Osteoblast (primary cell): ENCODE measurements around the gene ALDH1A2. TPM values are rescaled to one million over a fixed set of nuclear protein-coding genes. Genes with fewer than 3 reads are reported as not detected.

ENCODE experiments used
- DNase-seq: peaks from one replicate; pipeline ENCODE4 v3.0.0; 2011; ENCODE audit warnings: low spot score, mixed read lengths; ENCODE audit not compliant: insufficient read length; ENCODE audit errors: missing footprints
- H2AFZ ChIP-seq: 2 replicates; pipeline ENCODE4 v1.6.0; 2011; ENCODE audit warnings: mild to moderate bottlenecking, low read length
- H3K27ac ChIP-seq: 2 replicates; pipeline ENCODE4 v1.5.1; 2011; ENCODE audit warnings: mild to moderate bottlenecking, low read depth, low read length, moderate library complexity
- H3K27me3 ChIP-seq: 2 replicates; pipeline ENCODE4 v1.6.0; 2012; ENCODE audit warnings: mild to moderate bottlenecking, control low read depth, inconsistent platforms, low read length, moderate library complexity; ENCODE audit not compliant: insufficient read depth
- H3K36me3 ChIP-seq: 2 replicates; pipeline ENCODE4 v1.5.1; 2011; ENCODE audit warnings: mild to moderate bottlenecking, low read length, control low read depth, moderate library complexity; ENCODE audit not compliant: insufficient read depth
- H3K4me1 ChIP-seq: 2 replicates; pipeline ENCODE4 v1.5.1; 2011; ENCODE audit warnings: mild to moderate bottlenecking, low read length, control low read depth, moderate library complexity; ENCODE audit not compliant: insufficient read depth
- H3K4me2 ChIP-seq: 2 replicates; pipeline ENCODE4 v1.6.0; 2011; ENCODE audit warnings: mild to moderate bottlenecking, low read length; ENCODE audit not compliant: insufficient read depth
- H3K4me3 ChIP-seq: fragments of 200-600 bp; sonication (generic); 3 replicates; pipeline ENCODE4 v1.5.1; 2012; ENCODE audit warnings: mild to moderate bottlenecking, low read length, inconsistent platforms; ENCODE audit not compliant: insufficient read depth
- H3K79me2 ChIP-seq: 2 replicates; pipeline ENCODE4 v1.6.0; 2012; ENCODE audit warnings: mild to moderate bottlenecking, low read length, control low read depth, inconsistent platforms; ENCODE audit not compliant: insufficient read depth
- H3K9me3 ChIP-seq: 2 replicates; pipeline ENCODE4 v1.5.1; 2011; ENCODE audit warnings: low read depth, low read length, control low read depth
- H4K20me1 ChIP-seq: 2 replicates; pipeline ENCODE4 v1.6.0; 2012; ENCODE audit warnings: mild to moderate bottlenecking, low read length, control low read depth; ENCODE audit not compliant: insufficient read depth
- total RNA-seq: library from RNA; depleted of rRNA; stranded (reverse); fragments of >200 nt; gene quantifications from 2 replicates; pipeline ENCODE4 v1.2.3, GENCODE V29; 2012
- TF ChIP-seq, protein P1 (sequence below): IDR thresholded peaks from 2 replicates; pipeline ENCODE4 v1.5.1; 2011; ENCODE audit warnings: mild to moderate bottlenecking, low read depth, low read length, moderate library complexity; ENCODE audit errors: extremely low read depth

ALDH1A2 gene
- total RNA-seq, 1 donor = 1.1 TPM

GRCh38 chr15:57925650-57926049 lies 139.9 kb downstream of the ALDH1A2 start:
- Histone ChIP-seq H3K79me2 (no peaks in the 10 kb centered on the region), H3K9me3 (no peaks in the 10 kb centered on the region), H3K27me3 (no peaks in the 10 kb centered on the region), H3K4me1 (no peaks in the 10 kb centered on the region), H3K36me3 (no peaks in the 10 kb centered on the region), H3K4me2 (no peak overlapping the region), H3K27ac (no peak overlapping the region), H4K20me1 (no peaks in the 10 kb centered on the region), H3K4me3 (no peak overlapping the region), H2AFZ (no peak overlapping the region)
- no peak for DNase-seq
- TF ChIP-seq, protein P1, sequence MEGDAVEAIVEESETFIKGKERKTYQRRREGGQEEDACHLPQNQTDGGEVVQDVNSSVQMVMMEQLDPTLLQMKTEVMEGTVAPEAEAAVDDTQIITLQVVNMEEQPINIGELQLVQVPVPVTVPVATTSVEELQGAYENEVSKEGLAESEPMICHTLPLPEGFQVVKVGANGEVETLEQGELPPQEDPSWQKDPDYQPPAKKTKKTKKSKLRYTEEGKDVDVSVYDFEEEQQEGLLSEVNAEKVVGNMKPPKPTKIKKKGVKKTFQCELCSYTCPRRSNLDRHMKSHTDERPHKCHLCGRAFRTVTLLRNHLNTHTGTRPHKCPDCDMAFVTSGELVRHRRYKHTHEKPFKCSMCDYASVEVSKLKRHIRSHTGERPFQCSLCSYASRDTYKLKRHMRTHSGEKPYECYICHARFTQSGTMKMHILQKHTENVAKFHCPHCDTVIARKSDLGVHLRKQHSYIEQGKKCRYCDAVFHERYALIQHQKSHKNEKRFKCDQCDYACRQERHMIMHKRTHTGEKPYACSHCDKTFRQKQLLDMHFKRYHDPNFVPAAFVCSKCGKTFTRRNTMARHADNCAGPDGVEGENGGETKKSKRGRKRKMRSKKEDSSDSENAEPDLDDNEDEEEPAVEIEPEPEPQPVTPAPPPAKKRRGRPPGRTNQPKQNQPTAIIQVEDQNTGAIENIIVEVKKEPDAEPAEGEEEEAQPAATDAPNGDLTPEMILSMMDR = no peak

DNA sequence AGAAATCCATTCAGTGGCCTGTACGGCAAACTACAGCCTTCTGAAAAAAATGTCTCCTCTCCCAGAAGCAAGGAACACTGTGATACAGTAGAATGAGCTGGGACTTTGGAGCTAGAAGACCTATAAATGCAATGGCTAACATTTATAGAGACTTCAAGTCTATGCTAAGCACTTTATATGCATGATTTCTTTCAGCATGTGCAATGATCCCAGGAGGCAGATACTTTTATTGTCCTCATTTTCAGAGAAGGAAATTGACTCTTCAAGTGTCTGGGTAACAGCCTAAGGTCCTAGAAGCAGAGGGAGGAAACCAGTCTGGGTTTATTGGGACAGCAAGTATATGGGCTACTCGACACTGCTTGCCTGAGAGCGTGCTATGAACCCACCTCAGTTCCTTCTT lies 140.9 kb downstream of the ALDH1A2 start:
- H3K9me3 ChIP-seq = no peaks in the 10 kb centered on the region
- H3K79me2 ChIP-seq = no peaks in the 10 kb centered on the region
- DNase-seq = no peak
- no peaks in the 10 kb centered on the region for H4K20me1 ChIP-seq
- no peaks in the 10 kb centered on the region for H3K27me3 ChIP-seq
- no peak overlapping the region for H3K4me2 ChIP-seq
- H3K36me3 ChIP-seq = no peaks in the 10 kb centered on the region
- TF ChIP-seq, protein P1 = no peak
- H2AFZ ChIP-seq = no peak overlapping the region
- H3K27ac ChIP-seq = no peak overlapping the region
- no peaks in the 10 kb centered on the region for H3K4me1 ChIP-seq
- no peak overlapping the region for H3K4me3 ChIP-seq

DNA sequence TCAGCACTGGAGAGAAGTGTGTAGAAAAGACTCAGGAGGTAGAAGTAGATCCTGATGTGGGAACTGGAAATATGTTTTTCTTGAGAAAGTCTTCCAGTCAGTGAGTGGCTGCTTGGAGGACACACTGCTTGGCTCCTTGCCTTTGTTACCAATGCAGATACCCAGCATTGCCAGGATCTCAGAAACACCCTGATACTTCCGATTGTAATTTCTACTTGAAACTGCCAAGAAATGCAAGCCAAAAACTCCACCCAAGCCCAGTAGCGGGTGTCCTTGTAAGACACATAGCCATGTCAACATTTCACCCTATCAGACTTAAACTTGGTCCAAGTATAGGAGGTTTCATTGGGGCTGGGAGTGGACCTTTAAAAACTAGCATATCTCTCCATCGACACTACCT lies 141.8 kb downstream of the ALDH1A2 start:
- Histone ChIP-seq H3K27ac (no peak overlapping the region), H3K79me2 (no peaks in the 10 kb centered on the region), H4K20me1 (no peaks in the 10 kb centered on the region), H2AFZ (no peak overlapping the region), H3K4me2 (no peak overlapping the region), H3K4me3 (no peak overlapping the region), H3K9me3 (no peaks in the 10 kb centered on the region), H3K27me3 (no peaks in the 10 kb centered on the region), H3K4me1 (no peaks in the 10 kb centered on the region), H3K36me3 (no peaks in the 10 kb centered on the region)
- no peak for DNase-seq
- TF ChIP-seq, protein P1 = no peak

- no peak overlapping the region for H3K27ac ChIP-seq
- no peaks in the 10 kb centered on the region for H3K79me2 ChIP-seq
- H4K20me1 ChIP-seq = no peaks in the 10 kb centered on the region
- no peak overlapping the region for H3K4me2 ChIP-seq
- H2AFZ ChIP-seq = no peak overlapping the region
- TF ChIP-seq, protein P1 = no peak
- no peaks in the 10 kb centered on the region for H3K27me3 ChIP-seq
- no peak overlapping the region for H3K4me3 ChIP-seq
- H3K36me3 ChIP-seq = no peaks in the 10 kb centered on the region
- no peaks in the 10 kb centered on the region for H3K4me1 ChIP-seq
- no peaks in the 10 kb centered on the region for H3K9me3 ChIP-seq
- DNase-seq = no peak
These were observed 142.2 kb downstream of the ALDH1A2 start for GRCh38 chr15:57923306-57923705.
